ENCODE data around the gene RAD51D.

Gene RAD51D

GRCh38 chr17:35089586-35090296 lies 29.9 kb downstream of the RAD51D start:
- peak; percentile 36 for DNase-seq

GRCh38 chr17:35088881-35089585 lies 30.6 kb downstream of the RAD51D start:
- peak; percentile 83 for DNase-seq

GRCh38 chr17:35088356-35088880 lies 31.2 kb downstream of the RAD51D start:
- no peak for DNase-seq

GRCh38 chr17:35087731-35088355 lies 31.8 kb downstream of the RAD51D start:
- DNase-seq = no peak

GRCh38 chr17:35086931-35087573 lies 32.6 kb downstream of the RAD51D start:
- DNase-seq = no peak

GRCh38 chr17:35086164-35086563 lies 33.5 kb downstream of the RAD51D start:
- DNase-seq = no peak

- DNase-seq = peak; percentile 48
Observed at GRCh38 chr17:35084987-35085386, 34.7 kb downstream of the RAD51D start.

- no peak for DNase-seq
Observed at GRCh38 chr17:35083071-35083470, 36.6 kb downstream of the RAD51D start.

GRCh38 chr17:35082073-35082657 lies 37.5 kb downstream of the RAD51D start:
- DNase-seq = peak; percentile 87

- DNase-seq = no peak
Observed at GRCh38 chr17:35081638-35082037, 38.0 kb downstream of the RAD51D start.

GRCh38 chr17:35080536-35080935 lies 39.1 kb downstream of the RAD51D start:
- DNase-seq = no peak

GRCh38 chr17:35079547-35080423 lies 39.9 kb downstream of the RAD51D start:
- DNase-seq = no peak

GRCh38 chr17:35076874-35077273 lies 42.8 kb downstream of the RAD51D start:
- no peak for DNase-seq

- DNase-seq = no peak
Observed at GRCh38 chr17:35074711-35075707, 44.7 kb downstream of the RAD51D start.

- DNase-seq = no peak
Observed at GRCh38 chr17:35073991-35074627, 45.6 kb downstream of the RAD51D start.

- no peak for DNase-seq
Observed at GRCh38 chr17:35073183-35073790, 46.4 kb downstream of the RAD51D start.

- DNase-seq = no peak
Observed at GRCh38 chr17:35069311-35069710, 50.3 kb downstream of the RAD51D start.

GRCh38 chr17:35068249-35068648 lies 51.4 kb downstream of the RAD51D start:
- no peak for DNase-seq

- no peak for DNase-seq
Observed at GRCh38 chr17:35065880-35066279, 53.8 kb downstream of the RAD51D start.

Measured in fibroblast of skin of abdomen (primary cell).